ENCODE measurements around the gene HOXA10. TPM values are rescaled to one million over a fixed set of nuclear protein-coding genes. Genes with fewer than 3 reads are reported as not detected.

HOXA10 gene
- total RNA-seq, 1 donor from 2014 or later: 36.7 TPM

- no peak for DNase-seq (ENCODE audit: low read depth)
- peak overlapping the region; percentile 75 for H3K4me3 ChIP-seq (ENCODE audit: low read depth, low read length)
- TF ChIP-seq, protein P1, sequence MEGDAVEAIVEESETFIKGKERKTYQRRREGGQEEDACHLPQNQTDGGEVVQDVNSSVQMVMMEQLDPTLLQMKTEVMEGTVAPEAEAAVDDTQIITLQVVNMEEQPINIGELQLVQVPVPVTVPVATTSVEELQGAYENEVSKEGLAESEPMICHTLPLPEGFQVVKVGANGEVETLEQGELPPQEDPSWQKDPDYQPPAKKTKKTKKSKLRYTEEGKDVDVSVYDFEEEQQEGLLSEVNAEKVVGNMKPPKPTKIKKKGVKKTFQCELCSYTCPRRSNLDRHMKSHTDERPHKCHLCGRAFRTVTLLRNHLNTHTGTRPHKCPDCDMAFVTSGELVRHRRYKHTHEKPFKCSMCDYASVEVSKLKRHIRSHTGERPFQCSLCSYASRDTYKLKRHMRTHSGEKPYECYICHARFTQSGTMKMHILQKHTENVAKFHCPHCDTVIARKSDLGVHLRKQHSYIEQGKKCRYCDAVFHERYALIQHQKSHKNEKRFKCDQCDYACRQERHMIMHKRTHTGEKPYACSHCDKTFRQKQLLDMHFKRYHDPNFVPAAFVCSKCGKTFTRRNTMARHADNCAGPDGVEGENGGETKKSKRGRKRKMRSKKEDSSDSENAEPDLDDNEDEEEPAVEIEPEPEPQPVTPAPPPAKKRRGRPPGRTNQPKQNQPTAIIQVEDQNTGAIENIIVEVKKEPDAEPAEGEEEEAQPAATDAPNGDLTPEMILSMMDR (conservative IDR thresholded peaks at IDR 0.05; ENCODE audit: low read depth, low read length): no peak
Measured at GRCh38 chr7:27151341-27151930, 22.7 kb downstream of the HOXA10 start.

DNA sequence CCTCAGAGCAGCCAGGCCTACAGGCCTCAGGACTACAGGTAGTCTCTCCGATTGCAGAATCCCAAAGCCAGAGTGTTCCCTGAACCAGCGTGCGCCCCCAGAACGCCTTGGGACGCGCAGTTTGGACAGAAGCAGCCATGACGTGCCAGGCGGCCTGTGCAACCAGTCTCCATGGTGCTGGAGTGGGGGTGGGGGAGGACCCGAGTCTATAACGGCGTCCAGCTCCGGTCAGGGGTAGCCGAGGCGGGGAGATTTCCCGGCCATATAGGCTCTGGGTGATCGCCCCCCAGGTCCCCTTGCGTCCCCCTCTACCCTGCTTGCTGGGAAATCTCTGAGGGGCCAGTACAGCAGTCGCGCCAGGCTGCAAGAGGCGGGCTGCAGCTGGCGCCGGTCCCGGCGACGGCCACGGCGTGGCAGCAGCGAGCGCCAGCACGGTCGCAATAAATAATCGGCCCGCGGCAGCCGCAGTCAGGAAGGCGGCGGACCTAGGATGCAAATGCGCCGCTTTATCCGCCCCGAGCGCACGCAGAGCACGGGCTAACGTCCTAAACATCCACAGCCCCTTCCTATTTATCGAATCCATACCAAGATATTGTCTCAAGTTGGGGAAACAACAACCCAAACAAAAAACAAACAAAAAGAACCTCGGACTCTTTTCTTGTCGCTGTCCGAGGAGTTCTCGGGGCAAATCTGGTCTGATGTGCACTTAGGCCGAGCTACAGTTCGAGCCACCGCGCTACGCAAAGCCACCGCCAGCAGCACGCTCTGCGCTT is 23.4 kb downstream of the HOXA10 start:
- TF ChIP-seq, protein P1 (conservative IDR thresholded peaks at IDR 0.05; ENCODE audit: low read depth, low read length): peak; percentile 73
- H3K4me3 ChIP-seq (ENCODE audit: low read depth, low read length): peak overlapping the region; percentile 75
- DNase-seq (ENCODE audit: low read depth): no peak

DNA sequence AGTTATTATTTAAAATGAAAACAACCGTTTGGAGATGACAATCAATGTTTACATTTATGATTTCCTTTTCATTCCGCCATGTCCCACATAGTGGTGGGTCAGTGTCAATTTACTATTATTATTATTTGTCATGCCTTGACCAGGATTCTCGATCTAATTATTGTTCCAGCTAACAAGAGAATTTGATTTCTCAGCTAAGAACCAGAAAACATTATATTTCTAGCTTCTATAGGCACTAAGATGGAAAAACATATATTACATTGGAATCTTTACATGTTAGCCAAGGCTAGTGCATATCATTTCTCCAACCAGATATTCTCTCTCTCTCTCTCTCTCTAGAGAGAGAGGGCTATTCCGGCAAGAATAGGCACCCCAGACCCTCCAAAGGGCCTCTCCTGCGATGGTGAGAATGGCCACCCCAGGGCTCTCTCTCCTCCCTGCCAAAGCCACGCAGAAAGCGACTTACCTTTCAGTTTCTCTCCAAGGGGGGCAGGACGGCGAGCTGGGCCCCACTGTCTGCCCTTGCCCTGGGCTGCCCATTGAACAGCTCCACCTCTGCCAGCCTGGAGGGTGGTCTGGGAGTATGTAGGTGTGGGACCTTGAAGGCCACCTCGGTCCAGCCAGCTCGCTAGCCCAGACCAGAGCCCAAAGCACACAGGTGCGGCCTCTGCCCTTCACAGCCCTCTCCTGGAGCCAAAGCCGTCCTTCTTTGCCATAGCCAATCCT is 24.1 kb downstream of the HOXA10 start:
- TF ChIP-seq, protein P1 (conservative IDR thresholded peaks at IDR 0.05; ENCODE audit: low read depth, low read length): no peak
- peak overlapping the region; percentile 75 for H3K4me3 ChIP-seq (ENCODE audit: low read depth, low read length)
- no peak for DNase-seq (ENCODE audit: low read depth)

GRCh38 chr7:27148756-27149641 is 25.1 kb downstream of the HOXA10 start:
- peak overlapping the region; percentile 75 for H3K4me3 ChIP-seq (ENCODE audit: low read depth, low read length)
- no peak for DNase-seq (ENCODE audit: low read depth)
- TF ChIP-seq, protein P1 (conservative IDR thresholded peaks at IDR 0.05; ENCODE audit: low read depth, low read length): no peak

- TF ChIP-seq, protein P1 (conservative IDR thresholded peaks at IDR 0.05; ENCODE audit: low read depth, low read length): no peak
- DNase-seq (ENCODE audit: low read depth): no peak
- H3K4me3 ChIP-seq (ENCODE audit: low read depth, low read length): peak overlapping the region; percentile 75
Measured at GRCh38 chr7:27148031-27148755, 25.9 kb downstream of the HOXA10 start.
